ENCODE results near the gene KCNJ9. TPM values are rescaled to one million over a fixed set of nuclear protein-coding genes. Genes with fewer than 3 reads are reported as not detected.

Gene KCNJ9
- total RNA-seq, 1 experiment from 2014 or later, result not detected

DNA sequence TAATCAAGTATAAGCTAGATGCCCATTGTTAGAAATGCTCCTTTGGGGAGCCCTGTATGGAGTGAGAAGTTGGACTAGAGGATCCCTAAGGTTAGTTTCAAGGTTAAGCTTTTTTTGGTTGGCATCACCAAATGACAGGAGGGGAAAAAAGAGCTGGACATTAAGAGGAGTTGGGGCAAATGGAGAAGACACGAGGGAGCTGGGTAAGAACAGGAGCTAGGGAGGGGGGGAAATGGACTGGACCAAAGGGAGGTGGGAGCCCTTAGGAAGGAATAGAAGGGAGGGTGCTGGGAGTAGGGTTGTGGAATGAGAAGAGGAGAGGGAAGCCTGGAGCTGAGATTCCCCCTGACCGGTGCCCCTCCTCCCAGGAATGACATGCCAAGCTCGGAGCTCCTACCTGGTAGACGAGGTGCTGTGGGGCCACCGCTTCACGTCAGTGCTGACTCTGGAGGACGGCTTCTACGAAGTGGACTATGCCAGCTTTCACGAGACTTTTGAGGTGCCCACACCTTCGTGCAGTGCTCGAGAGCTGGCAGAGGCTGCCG, 5.9 kb downstream of the KCNJ9 start:
- Histone ChIP-seq H3K9me3 (ENCODE audit: low read length) (no peaks in the 10 kb centered on the region), H3K79me2 (ENCODE audit: low read length) (no peaks in the 10 kb centered on the region), H3K9me2 (replicated peaks; ENCODE audit: insufficient read depth, low read length) (no peaks in the 10 kb centered on the region), H3K4me2 (ENCODE audit: low read depth, low read length, poor library complexity, severe bottlenecking) (no peak overlapping the region), H3K9ac (ENCODE audit: low read length) (no peak overlapping the region), H2AFZ (ENCODE audit: low read length) (no peak overlapping the region), H3K27ac (ENCODE audit: low read length) (no peak overlapping the region), H3K36me3 (ENCODE audit: insufficient read depth, low read length) (0 out of 2 replicates have a peak, but pooled peaks cover 3% of the 10 kb centered on the region), H3K4me3 (ENCODE audit: low read length) (no peak overlapping the region), H3K27me3 (ENCODE audit: low read length) (no peaks in the 10 kb centered on the region), H3K4me1 (ENCODE audit: low read length) (no peaks in the 10 kb centered on the region), H4K20me1 (ENCODE audit: insufficient read depth, low read depth, low read length) (no peaks in the 10 kb centered on the region; the same call in 1 of the 2 replicates)
- no peak for DNase-seq

DNA sequence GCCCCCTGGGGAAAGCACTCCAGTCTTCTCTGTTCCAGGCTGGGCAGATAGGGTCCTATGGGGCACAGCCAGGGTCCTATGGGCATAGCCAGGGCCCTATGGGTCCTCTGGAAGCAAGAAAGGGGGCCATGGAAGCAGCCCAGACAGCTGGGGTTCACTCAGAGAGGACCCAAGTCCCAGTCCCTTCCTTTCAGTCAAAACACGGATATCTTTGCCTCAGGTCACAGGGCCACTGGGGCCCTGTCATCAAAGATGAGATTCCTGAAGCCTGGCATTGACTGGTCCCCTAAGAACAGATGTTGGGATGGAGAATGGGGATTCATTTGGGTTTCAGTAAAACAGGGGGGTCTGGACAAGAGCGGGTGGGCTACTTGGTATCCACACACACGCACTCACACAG, 8.5 kb downstream of the KCNJ9 start:
- Histone ChIP-seq H3K36me3 (ENCODE audit: insufficient read depth, low read length) (no peaks in the 10 kb centered on the region), H3K4me3 (ENCODE audit: low read length) (no peak overlapping the region), H3K9ac (ENCODE audit: low read length) (no peak overlapping the region), H3K79me2 (ENCODE audit: low read length) (no peaks in the 10 kb centered on the region), H3K4me1 (ENCODE audit: low read length) (no peaks in the 10 kb centered on the region), H3K4me2 (ENCODE audit: low read depth, low read length, poor library complexity, severe bottlenecking) (no peak overlapping the region), H4K20me1 (ENCODE audit: insufficient read depth, low read depth, low read length) (no peaks in the 10 kb centered on the region; the same call in 1 of the 2 replicates), H2AFZ (ENCODE audit: low read length) (no peak overlapping the region), H3K27ac (ENCODE audit: low read length) (no peak overlapping the region), H3K27me3 (ENCODE audit: low read length) (no peaks in the 10 kb centered on the region), H3K9me2 (replicated peaks; ENCODE audit: insufficient read depth, low read length) (no peaks in the 10 kb centered on the region), H3K9me3 (ENCODE audit: low read length) (no peaks in the 10 kb centered on the region)
- no peak for DNase-seq

DNA sequence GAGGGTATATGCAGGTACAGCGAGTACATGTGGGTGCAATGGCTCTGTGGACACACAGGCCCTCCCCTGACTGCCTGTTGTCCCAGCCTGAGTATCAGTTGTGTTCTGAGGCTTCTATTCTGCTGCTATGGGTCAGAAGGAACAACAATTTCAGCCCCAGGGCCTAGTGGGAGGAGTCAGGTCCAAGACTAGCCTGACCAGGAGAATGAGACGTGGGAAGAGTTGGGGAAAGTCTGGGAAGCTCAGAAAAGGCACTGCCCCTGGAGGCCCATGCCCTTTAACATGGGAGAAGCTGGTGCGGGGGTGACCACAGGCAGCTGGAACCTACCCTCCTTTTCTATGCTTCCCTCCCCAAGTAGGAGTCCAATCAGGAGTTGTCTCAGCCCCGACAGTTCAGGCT, 9.4 kb downstream of the KCNJ9 start:
- Histone ChIP-seq H3K27me3 (ENCODE audit: low read length) (no peaks in the 10 kb centered on the region), H3K9me2 (replicated peaks; ENCODE audit: insufficient read depth, low read length) (no peaks in the 10 kb centered on the region), H4K20me1 (ENCODE audit: insufficient read depth, low read depth, low read length) (no peaks in the 10 kb centered on the region), H3K27ac (ENCODE audit: low read length) (no peak overlapping the region), H3K4me1 (ENCODE audit: low read length) (peaks cover 4% of the 10 kb centered on the region), H3K9me3 (ENCODE audit: low read length) (no peaks in the 10 kb centered on the region), H2AFZ (ENCODE audit: low read length) (no peak overlapping the region), H3K4me2 (ENCODE audit: low read depth, low read length, poor library complexity, severe bottlenecking) (no peak overlapping the region), H3K36me3 (ENCODE audit: insufficient read depth, low read length) (no peaks in the 10 kb centered on the region), H3K9ac (ENCODE audit: low read length) (no peak overlapping the region), H3K4me3 (ENCODE audit: low read length) (no peak overlapping the region), H3K79me2 (ENCODE audit: low read length) (peaks cover under 1% of the 10 kb centered on the region; the same call in 1 of the 2 replicates)
- DNase-seq, result no peak

GRCh38 chr1:160091666-160092223, 10.4 kb downstream of the KCNJ9 start:
- peaks cover 11% of the 10 kb centered on the region for H3K79me2 ChIP-seq (ENCODE audit: low read length)
- no peak overlapping the region for H3K4me3 ChIP-seq (ENCODE audit: low read length)
- no peaks in the 10 kb centered on the region for H3K27me3 ChIP-seq (ENCODE audit: low read length)
- H3K36me3 ChIP-seq (ENCODE audit: insufficient read depth, low read length), result no peaks in the 10 kb centered on the region
- H3K4me1 ChIP-seq (ENCODE audit: low read length), result peaks cover 14% of the 10 kb centered on the region
- H3K4me2 ChIP-seq (ENCODE audit: low read depth, low read length, poor library complexity, severe bottlenecking), result no peak overlapping the region
- H4K20me1 ChIP-seq (ENCODE audit: insufficient read depth, low read depth, low read length), result no peaks in the 10 kb centered on the region
- no peak overlapping the region for H2AFZ ChIP-seq (ENCODE audit: low read length)
- no peak overlapping the region for H3K27ac ChIP-seq (ENCODE audit: low read length)
- no peak overlapping the region for H3K9ac ChIP-seq (ENCODE audit: low read length)
- DNase-seq, result no peak
- H3K9me3 ChIP-seq (ENCODE audit: low read length), result no peaks in the 10 kb centered on the region
- H3K9me2 ChIP-seq (replicated peaks; ENCODE audit: insufficient read depth, low read length), result no peaks in the 10 kb centered on the region

DNA sequence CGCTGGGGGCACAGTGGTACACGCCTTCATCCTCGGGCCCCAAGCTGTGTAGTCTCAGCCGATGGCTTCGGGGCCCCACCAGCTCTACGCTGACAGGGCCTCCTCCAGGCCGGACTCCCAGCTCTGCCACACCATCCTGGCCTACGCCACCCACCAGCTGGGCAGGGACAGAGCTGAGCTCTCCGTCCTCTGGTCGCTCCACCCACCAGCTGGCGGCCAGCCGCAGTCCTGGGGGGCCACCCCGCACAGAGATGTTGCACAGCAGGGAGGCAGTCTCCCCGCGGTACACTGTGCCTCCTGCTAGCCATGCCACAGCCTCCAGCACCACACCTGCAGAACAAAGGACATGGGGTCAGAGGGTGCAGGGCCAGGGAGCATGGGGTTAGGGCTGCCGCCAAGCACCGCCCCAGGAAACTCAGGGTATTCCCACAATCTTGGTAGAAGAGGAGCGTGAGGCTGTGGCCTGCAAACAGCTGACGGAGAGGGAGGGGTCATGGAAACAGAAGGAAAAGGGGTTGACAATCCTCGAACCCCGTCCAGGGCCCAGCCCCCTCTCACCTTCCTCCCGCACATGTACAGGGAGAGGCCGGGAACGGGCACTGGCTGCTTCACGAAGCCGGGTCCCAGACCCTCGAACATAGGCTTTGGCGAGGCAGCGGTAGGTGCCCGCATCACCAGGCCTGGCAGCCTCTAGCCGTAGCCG, 11.2 kb downstream of the KCNJ9 start:
- Histone ChIP-seq H3K4me2 (ENCODE audit: low read depth, low read length, poor library complexity, severe bottlenecking) (no peak overlapping the region), H3K79me2 (ENCODE audit: low read length) (peaks cover 18% of the 10 kb centered on the region), H4K20me1 (ENCODE audit: insufficient read depth, low read depth, low read length) (0 out of 2 replicates have a peak, but pooled peaks cover 2% of the 10 kb centered on the region), H3K9me3 (ENCODE audit: low read length) (no peaks in the 10 kb centered on the region), H3K9ac (ENCODE audit: low read length) (no peak overlapping the region), H3K27ac (ENCODE audit: low read length) (no peak overlapping the region), H3K4me1 (ENCODE audit: low read length) (peaks cover 21% of the 10 kb centered on the region), H3K36me3 (ENCODE audit: insufficient read depth, low read length) (no peaks in the 10 kb centered on the region), H3K4me3 (ENCODE audit: low read length) (no peak overlapping the region), H3K9me2 (replicated peaks; ENCODE audit: insufficient read depth, low read length) (no peaks in the 10 kb centered on the region), H2AFZ (ENCODE audit: low read length) (no peak overlapping the region), H3K27me3 (ENCODE audit: low read length) (no peaks in the 10 kb centered on the region)
- no peak for DNase-seq

GRCh38 chr1:160093069-160093395, 11.7 kb downstream of the KCNJ9 start:
- H3K27me3 ChIP-seq (ENCODE audit: low read length), result no peaks in the 10 kb centered on the region
- H4K20me1 ChIP-seq (ENCODE audit: insufficient read depth, low read depth, low read length), result 0 out of 2 replicates have a peak, but pooled peaks cover 3% of the 10 kb centered on the region
- no peak overlapping the region for H3K9ac ChIP-seq (ENCODE audit: low read length)
- H3K4me3 ChIP-seq (ENCODE audit: low read length), result no peak overlapping the region
- H3K27ac ChIP-seq (ENCODE audit: low read length), result no peak overlapping the region
- H3K9me2 ChIP-seq (replicated peaks; ENCODE audit: insufficient read depth, low read length), result no peaks in the 10 kb centered on the region
- no peaks in the 10 kb centered on the region for H3K9me3 ChIP-seq (ENCODE audit: low read length)
- DNase-seq, result no peak
- H2AFZ ChIP-seq (ENCODE audit: low read length), result no peak overlapping the region
- H3K4me2 ChIP-seq (ENCODE audit: low read depth, low read length, poor library complexity, severe bottlenecking), result no peak overlapping the region
- peaks cover 23% of the 10 kb centered on the region for H3K79me2 ChIP-seq (ENCODE audit: low read length)
- H3K4me1 ChIP-seq (ENCODE audit: low read length), result peaks cover 23% of the 10 kb centered on the region
- H3K36me3 ChIP-seq (ENCODE audit: insufficient read depth, low read length), result no peaks in the 10 kb centered on the region

DNA sequence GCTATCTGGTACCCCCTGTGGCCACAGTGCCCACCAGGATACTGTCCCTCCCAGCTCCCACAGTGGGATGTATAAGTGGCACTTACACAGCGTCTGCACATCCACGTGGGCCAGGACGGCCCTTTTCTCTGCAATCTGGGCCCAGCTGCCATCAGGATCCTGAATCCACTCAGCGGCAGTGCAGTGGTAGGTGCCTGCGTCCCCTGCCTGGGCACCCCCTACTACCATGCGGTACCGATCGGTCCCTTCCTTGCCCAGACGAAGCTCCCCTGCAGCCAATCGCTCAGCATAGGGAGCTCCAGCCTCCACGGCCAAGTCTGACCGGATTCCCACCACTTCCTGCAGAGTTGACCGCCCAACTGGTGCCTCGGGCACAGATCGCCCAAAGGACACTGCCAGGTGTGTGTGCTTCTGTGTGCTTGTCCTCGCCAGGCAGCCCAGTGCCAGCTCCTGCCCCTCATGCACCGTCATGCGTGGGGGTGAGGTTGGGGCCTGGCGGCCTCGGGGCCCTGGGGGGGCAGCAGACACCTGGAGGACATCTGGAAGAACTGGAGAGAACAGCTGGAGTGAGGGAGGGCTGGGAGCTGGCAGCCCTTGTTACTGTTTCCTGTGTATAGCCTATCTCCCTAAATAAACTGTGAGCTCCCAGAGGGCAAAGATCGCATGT, 12.4 kb downstream of the KCNJ9 start:
- Histone ChIP-seq H3K9me3 (ENCODE audit: low read length) (no peaks in the 10 kb centered on the region), H2AFZ (ENCODE audit: low read length) (no peak overlapping the region), H3K9me2 (replicated peaks; ENCODE audit: insufficient read depth, low read length) (no peaks in the 10 kb centered on the region), H4K20me1 (ENCODE audit: insufficient read depth, low read depth, low read length) (0 out of 2 replicates have a peak, but pooled peaks cover 3% of the 10 kb centered on the region), H3K4me1 (ENCODE audit: low read length) (peaks cover 23% of the 10 kb centered on the region), H3K4me2 (ENCODE audit: low read depth, low read length, poor library complexity, severe bottlenecking) (no peak overlapping the region), H3K27me3 (ENCODE audit: low read length) (no peaks in the 10 kb centered on the region), H3K27ac (ENCODE audit: low read length) (no peak overlapping the region), H3K4me3 (ENCODE audit: low read length) (no peak overlapping the region), H3K36me3 (ENCODE audit: insufficient read depth, low read length) (no peaks in the 10 kb centered on the region), H3K79me2 (ENCODE audit: low read length) (peaks cover 26% of the 10 kb centered on the region), H3K9ac (ENCODE audit: low read length) (no peak overlapping the region)
- DNase-seq, result no peak

DNA sequence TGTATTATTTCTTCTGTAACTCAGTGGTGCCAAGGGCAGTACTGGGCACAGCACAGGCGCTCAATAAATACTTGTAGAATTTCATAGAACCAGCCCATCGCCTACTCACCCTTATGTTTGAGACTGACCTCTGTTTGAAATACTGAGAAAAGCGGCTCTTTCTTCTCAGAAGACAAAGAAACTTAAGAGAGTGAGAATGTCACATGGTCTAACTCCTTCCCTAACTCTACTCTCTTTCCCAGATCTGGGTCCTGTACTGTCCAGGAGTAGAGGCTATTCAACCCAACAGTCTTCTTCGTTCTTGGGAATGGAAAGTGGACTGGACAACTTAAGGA, 12.9 kb downstream of the KCNJ9 start:
- H3K27me3 ChIP-seq (ENCODE audit: low read length), result no peaks in the 10 kb centered on the region
- H3K4me2 ChIP-seq (ENCODE audit: low read depth, low read length, poor library complexity, severe bottlenecking), result no peak overlapping the region
- peaks cover 26% of the 10 kb centered on the region for H3K79me2 ChIP-seq (ENCODE audit: low read length)
- no peak for DNase-seq
- H2AFZ ChIP-seq (ENCODE audit: low read length), result no peak overlapping the region
- no peak overlapping the region for H3K9ac ChIP-seq (ENCODE audit: low read length)
- no peaks in the 10 kb centered on the region for H3K36me3 ChIP-seq (ENCODE audit: insufficient read depth, low read length)
- peaks cover 26% of the 10 kb centered on the region for H3K4me1 ChIP-seq (ENCODE audit: low read length)
- no peaks in the 10 kb centered on the region for H3K9me3 ChIP-seq (ENCODE audit: low read length)
- H3K9me2 ChIP-seq (replicated peaks; ENCODE audit: insufficient read depth, low read length), result no peaks in the 10 kb centered on the region
- H4K20me1 ChIP-seq (ENCODE audit: insufficient read depth, low read depth, low read length), result 0 out of 2 replicates have a peak, but pooled peaks cover 3% of the 10 kb centered on the region
- no peak overlapping the region for H3K27ac ChIP-seq (ENCODE audit: low read length)
- no peak overlapping the region for H3K4me3 ChIP-seq (ENCODE audit: low read length)

Data from Karpas-422 (cell line).